ENCODE data around the gene LRRC8E. TPM values are rescaled to one million over a fixed set of nuclear protein-coding genes. Genes with fewer than 3 reads are reported as not detected.

LRRC8E gene
- polyA plus RNA-seq, 1 donor (not counting 4 experiments of a cell fraction or from before 2014, with no cell fraction given), result 13.5 TPM

DNA sequence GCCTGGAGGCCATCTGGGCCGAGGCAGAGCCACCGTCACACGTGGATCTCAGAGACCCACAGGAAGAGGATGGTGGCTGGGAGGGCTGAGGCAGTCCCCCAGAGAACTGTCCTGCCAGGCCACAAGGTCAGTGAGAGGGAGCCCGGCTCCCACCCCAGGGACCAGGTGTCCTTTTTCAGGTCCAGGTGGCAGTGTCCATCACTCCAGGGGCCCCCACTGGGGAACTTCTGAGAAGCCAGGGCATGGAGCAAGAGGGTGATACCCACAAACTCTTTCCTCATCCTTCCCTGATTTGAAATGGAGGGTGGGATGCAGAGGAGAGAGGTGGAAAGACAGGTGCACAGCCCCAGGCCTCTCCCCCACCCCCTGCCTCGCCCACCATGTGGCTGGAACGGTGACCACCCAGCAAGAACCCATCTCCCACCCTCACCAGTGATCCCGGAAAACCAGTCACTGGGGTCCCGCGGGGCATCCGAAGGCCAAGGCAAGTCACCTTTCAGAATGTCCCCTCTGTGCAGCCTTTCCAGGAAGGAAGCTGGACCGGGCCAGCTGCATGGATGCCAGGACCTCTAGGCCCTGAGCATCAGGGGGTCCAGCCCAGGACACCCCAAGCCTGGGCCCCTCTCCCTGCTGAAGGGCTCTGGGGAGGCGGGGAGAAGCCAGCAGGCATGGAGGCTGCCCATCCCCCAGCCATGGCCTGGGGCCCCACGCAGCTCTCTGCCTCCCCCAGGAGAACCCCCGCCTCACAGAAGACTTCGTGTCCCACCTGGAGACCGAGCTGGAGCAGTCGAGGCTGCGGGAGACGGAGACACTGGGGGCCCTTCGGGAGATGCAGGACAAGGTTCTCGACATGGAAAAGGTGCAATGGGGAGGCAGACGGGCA, 28.2 kb upstream of the LRRC8E start:
- H3K27me3 ChIP-seq (ENCODE audit: control insufficient read depth, extremely low read depth, insufficient read depth, low read length), result no peaks in the 10 kb centered on the region
- no peak for FAIRE-seq
- H3K9ac ChIP-seq (ENCODE audit: control insufficient read depth, extremely low read depth, insufficient read depth, low read length), result no peak overlapping the region
- no peaks in the 10 kb centered on the region for H3K9me1 ChIP-seq (ENCODE audit: control insufficient read depth, extremely low read depth, insufficient read depth, low read length)
- H3K9me3 ChIP-seq (ENCODE audit: control insufficient read depth, low read depth, low read length), result no peaks in the 10 kb centered on the region
- H3K27ac ChIP-seq (ENCODE audit: control insufficient read depth, insufficient read depth, low read length), result no peak overlapping the region
- H2AFZ ChIP-seq (ENCODE audit: control insufficient read depth, low read length), result no peak overlapping the region
- DNase-seq (ENCODE audit: low read depth, low spot score), result no peak
- no peak overlapping the region for H3K4me2 ChIP-seq (ENCODE audit: control insufficient read depth, extremely low read depth, insufficient read depth, low read depth, low read length)
- dilution Hi-C loops (cut with MboI; ENCODE audit: extremely low pct_ligation_motif_present, low sequenced_read_pairs), result no loop called here
- peaks cover 0 to 8% of the 10 kb centered on the region in 2 experiments for H3K36me3 ChIP-seq (ENCODE audit: control insufficient read depth in 2 of 2, extremely low read depth in 1 of 2, insufficient read depth in 2 of 2, low read length in 2 of 2)
- TF ChIP-seq CTCF (optimal IDR thresholded peaks at IDR 0.05 in 1 of 3, IDR thresholded peaks at IDR 0.05 in 1 of 3, conservative IDR thresholded peaks at IDR 0.05 in 1 of 3; ENCODE audit: extremely low read depth in 1 of 3, insufficient read depth in 2 of 3, low read length in 3 of 3), result no peak
- no peak for TF ChIP-seq EZH2 (IDR thresholded peaks at IDR 0.05; ENCODE audit: low read length)
- H4K20me1 ChIP-seq (ENCODE audit: control insufficient read depth, extremely low read depth, insufficient read depth, low read length), result no peaks in the 10 kb centered on the region
- H3K79me2 ChIP-seq (ENCODE audit: control insufficient read depth, insufficient read depth, low read length), result no peaks in the 10 kb centered on the region
- no peak overlapping the region for H3K4me3 ChIP-seq (ENCODE audit: control insufficient read depth in 2 of 3, extremely low read depth in 1 of 3, insufficient read depth in 2 of 3, low read depth in 1 of 3, low read length in 3 of 3)
- peaks cover 3% of the 10 kb centered on the region for H3K4me1 ChIP-seq (ENCODE audit: control insufficient read depth, extremely low read depth, insufficient read depth, low read length)

GRCh38 chr19:7860714-7861618, 27.3 kb upstream of the LRRC8E start:
- H4K20me1 ChIP-seq (ENCODE audit: control insufficient read depth, extremely low read depth, insufficient read depth, low read length), result no peaks in the 10 kb centered on the region
- no peak for FAIRE-seq
- H2AFZ ChIP-seq (ENCODE audit: control insufficient read depth, low read length), result no peak overlapping the region
- H3K4me2 ChIP-seq (ENCODE audit: control insufficient read depth, extremely low read depth, insufficient read depth, low read depth, low read length), result no peak overlapping the region
- H3K36me3 ChIP-seq (ENCODE audit: control insufficient read depth in 2 of 2, extremely low read depth in 1 of 2, insufficient read depth in 2 of 2, low read length in 2 of 2), result peaks cover 0 to 8% of the 10 kb centered on the region in 2 experiments
- H3K9me1 ChIP-seq (ENCODE audit: control insufficient read depth, extremely low read depth, insufficient read depth, low read length), result no peaks in the 10 kb centered on the region
- dilution Hi-C loops (cut with MboI; ENCODE audit: extremely low pct_ligation_motif_present, low sequenced_read_pairs), result no loop called here
- no peak overlapping the region for H3K4me3 ChIP-seq (ENCODE audit: control insufficient read depth in 2 of 3, extremely low read depth in 1 of 3, insufficient read depth in 2 of 3, low read depth in 1 of 3, low read length in 3 of 3)
- H3K4me1 ChIP-seq (ENCODE audit: control insufficient read depth, extremely low read depth, insufficient read depth, low read length), result peaks cover 8% of the 10 kb centered on the region
- no peak overlapping the region for H3K27ac ChIP-seq (ENCODE audit: control insufficient read depth, insufficient read depth, low read length)
- H3K79me2 ChIP-seq (ENCODE audit: control insufficient read depth, insufficient read depth, low read length), result no peaks in the 10 kb centered on the region
- DNase-seq (ENCODE audit: low read depth, low spot score), result no peak
- no peaks in the 10 kb centered on the region for H3K9me3 ChIP-seq (ENCODE audit: control insufficient read depth, low read depth, low read length)
- no peak overlapping the region for H3K9ac ChIP-seq (ENCODE audit: control insufficient read depth, extremely low read depth, insufficient read depth, low read length)
- no peaks in the 10 kb centered on the region for H3K27me3 ChIP-seq (ENCODE audit: control insufficient read depth, extremely low read depth, insufficient read depth, low read length)
- TF ChIP-seq CTCF (optimal IDR thresholded peaks at IDR 0.05 in 1 of 3, IDR thresholded peaks at IDR 0.05 in 1 of 3, conservative IDR thresholded peaks at IDR 0.05 in 1 of 3; ENCODE audit: extremely low read depth in 1 of 3, insufficient read depth in 2 of 3, low read length in 3 of 3), result no peak
- no peak for TF ChIP-seq EZH2 (IDR thresholded peaks at IDR 0.05; ENCODE audit: low read length)

Data from keratinocyte (primary cell).